DND-41 (cell line): ENCODE data around the gene STAG1.
"Not testable (repeated sequence)": the region's sequence is repeated elsewhere in the genome, so short reads cannot be mapped to it uniquely, and the experiment has no call there.

Experiments used
- ATAC-seq: fragments of 200-7000 bp; cut with Tn5 transposase; 3 replicates; pipeline ENCODE4 v1.9.1; 2021; ENCODE audit warnings: low read depth; ENCODE audit not compliant: insufficient read depth
- DNase-seq: peaks from one replicate; pipeline ENCODE4 v3.0.0-alpha.2; 2020
- H2AFZ ChIP-seq: 2 replicates; pipeline ENCODE4 v1.6.0; 2012; ENCODE audit warnings: low read depth, low read length
- H3K27ac ChIP-seq: 2 replicates; pipeline ENCODE4 v1.5.1; 2012; ENCODE audit warnings: low read length, inconsistent platforms
- H3K27me3 ChIP-seq: fragments of 200-600 bp; sonication (generic); 2 replicates; pipeline ENCODE4 v1.6.0; 2012; ENCODE audit warnings: low read length, mild to moderate bottlenecking, inconsistent platforms; ENCODE audit not compliant: insufficient read depth, poor library complexity
- H3K36me3 ChIP-seq: 2 replicates; pipeline ENCODE4 v1.5.1; 2012; ENCODE audit warnings: low read length, inconsistent platforms; ENCODE audit not compliant: insufficient read depth
- H3K4me1 ChIP-seq: 2 replicates; pipeline ENCODE4 v1.5.1; 2012; ENCODE audit warnings: mild to moderate bottlenecking, low read length; ENCODE audit not compliant: insufficient read depth
- H3K4me2 ChIP-seq: 2 replicates; pipeline ENCODE4 v1.6.0; 2012; ENCODE audit warnings: mild to moderate bottlenecking, moderate library complexity, low read length, inconsistent platforms; ENCODE audit not compliant: insufficient read depth
- H3K4me3 ChIP-seq, 2 experiments: fragments of 200-600 bp in 1 of 2; shearing (Covaris generic) in 1 of 2; 2 replicates each; pipeline ENCODE4 v1.5.1; 2012 to 2016; ENCODE audit warnings: inconsistent platforms in 2 of 2, low read length in 2 of 2, mild to moderate bottlenecking in 2 of 2, low read depth in 1 of 2, moderate library complexity in 1 of 2
- H3K79me2 ChIP-seq: 2 replicates; pipeline ENCODE4 v1.6.0; 2012; ENCODE audit warnings: low read length, inconsistent platforms; ENCODE audit not compliant: insufficient read depth
- H3K9ac ChIP-seq: 2 replicates; pipeline ENCODE4 v1.6.0; 2012; ENCODE audit warnings: low read depth, mild to moderate bottlenecking, inconsistent platforms, low read length, moderate library complexity
- H3K9me3 ChIP-seq: 2 replicates; pipeline ENCODE4 v1.5.1; 2012; ENCODE audit warnings: low read length, moderate library complexity, mild to moderate bottlenecking, inconsistent platforms; ENCODE audit not compliant: insufficient read depth, severe bottlenecking
- H4K20me1 ChIP-seq: 2 replicates; pipeline ENCODE4 v1.6.0; 2012; ENCODE audit warnings: low read length; ENCODE audit not compliant: insufficient read depth
- CTCF ChIP-seq: IDR thresholded peaks from 2 replicates; pipeline ENCODE4 v1.5.1; 2012; ENCODE audit warnings: borderline replicate concordance, low read length, moderate library complexity, mild to moderate bottlenecking; ENCODE audit not compliant: poor library complexity, severe bottlenecking; ENCODE audit errors: extremely low read depth
- EZH2 ChIP-seq: IDR thresholded peaks from 3 replicates; pipeline ENCODE4 v1.6.1; 2012; ENCODE audit warnings: borderline replicate concordance, low read depth, mild to moderate bottlenecking, moderate library complexity, low read length, inconsistent platforms; ENCODE audit not compliant: severe bottlenecking

The STAG1 gene

GRCh38 chr3:136741063-136741462 lies 11.1 kb downstream of the STAG1 start:
- H3K9ac ChIP-seq: no peak overlapping the region
- no peak overlapping the region for H3K27ac ChIP-seq
- TF ChIP-seq CTCF (no peak), EZH2 (no peak)
- H4K20me1 ChIP-seq: peaks cover 46% of the 10 kb centered on the region
- H3K9me3 ChIP-seq: peaks cover 10% of the 10 kb centered on the region
- no peak overlapping the region for H3K4me3 ChIP-seq
- H2AFZ ChIP-seq: no peak overlapping the region
- H3K27me3 ChIP-seq: no peaks in the 10 kb centered on the region
- peaks cover 9% of the 10 kb centered on the region for H3K4me1 ChIP-seq
- DNase-seq (no peak), ATAC-seq (no peak)
- no peak overlapping the region for H3K4me2 ChIP-seq
- peaks cover 26% of the 10 kb centered on the region for H3K36me3 ChIP-seq
- peaks cover 100% of the 10 kb centered on the region for H3K79me2 ChIP-seq

DNA sequence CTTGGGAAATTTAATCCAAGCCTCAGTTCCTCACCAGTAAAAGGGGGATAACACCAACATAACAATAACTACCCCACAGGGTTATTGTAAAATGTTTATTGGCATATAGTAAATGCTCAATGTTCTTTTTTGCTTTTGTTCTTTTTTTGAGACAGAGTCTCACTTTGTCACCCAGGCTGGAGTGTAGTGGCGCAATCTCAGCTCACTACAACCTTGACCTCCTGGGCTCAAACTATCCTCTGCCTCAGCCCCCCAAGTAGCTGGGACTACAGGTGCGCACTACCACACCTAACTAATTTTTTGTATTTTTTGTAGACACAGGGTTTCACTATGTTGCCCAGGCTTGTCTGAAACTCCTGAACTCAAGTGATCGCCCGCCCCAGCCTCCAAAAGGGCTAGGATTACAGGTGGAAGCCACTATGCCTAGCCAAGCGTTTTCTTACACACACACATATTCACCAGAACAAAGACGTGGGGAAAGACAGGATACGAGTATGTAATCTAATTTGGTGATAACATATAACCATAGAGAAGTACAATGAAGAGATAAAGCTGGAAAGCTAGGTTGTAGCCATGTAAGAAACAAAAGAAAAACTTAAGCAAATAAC lies 11.7 kb downstream of the STAG1 start:
- H3K4me1 ChIP-seq: peaks cover 2% of the 10 kb centered on the region
- H3K9me3 ChIP-seq: peaks cover 10% of the 10 kb centered on the region
- peaks cover 100% of the 10 kb centered on the region for H3K79me2 ChIP-seq
- no peak overlapping the region for H2AFZ ChIP-seq
- TF ChIP-seq EZH2: no peak
- H3K4me2 ChIP-seq: no peak overlapping the region
- no peak overlapping the region for H3K27ac ChIP-seq
- no peaks in the 10 kb centered on the region for H3K27me3 ChIP-seq
- no peak overlapping the region for H3K9ac ChIP-seq
- peaks cover 24% of the 10 kb centered on the region for H3K36me3 ChIP-seq
- no peak for DNase-seq
- peaks cover 49% of the 10 kb centered on the region for H4K20me1 ChIP-seq
- ATAC-seq: no peak
- H3K4me3 ChIP-seq: no peak overlapping the region

DNA sequence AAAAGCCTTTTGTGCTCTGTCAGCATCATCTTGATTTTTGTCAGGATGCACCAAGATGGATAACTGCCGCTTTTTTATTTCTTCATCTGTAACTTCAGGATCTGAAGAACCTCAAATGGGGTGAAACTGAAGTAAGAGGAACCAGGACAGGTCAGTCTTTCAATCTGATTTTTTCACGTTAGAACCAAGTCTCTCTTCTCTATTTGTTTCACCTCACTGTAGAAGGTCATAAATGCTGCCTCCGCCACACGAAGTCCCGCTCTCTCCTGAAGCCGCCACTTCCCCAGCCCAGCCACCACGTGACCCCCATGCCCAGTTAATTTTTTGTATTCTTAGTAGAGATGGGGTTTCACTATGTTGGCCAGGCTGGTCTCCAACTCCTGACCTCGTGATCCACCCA lies 15.2 kb downstream of the STAG1 start:
- H3K4me2 ChIP-seq, H2AFZ ChIP-seq, H3K9me3 ChIP-seq, H3K9ac ChIP-seq, H3K4me1 ChIP-seq, H3K36me3 ChIP-seq, H3K4me3 ChIP-seq, DNase-seq, ATAC-seq, H3K27me3 ChIP-seq, H3K27ac ChIP-seq: not testable (repeated sequence)
- Histone ChIP-seq H4K20me1 (peaks cover 65% of the 10 kb centered on the region), H3K79me2 (peaks cover 100% of the 10 kb centered on the region)

GRCh38 chr3:136735103-136735502 lies 17.1 kb downstream of the STAG1 start:
- TF ChIP-seq EZH2: no peak
- no peak for TF ChIP-seq CTCF
- H3K9me3 ChIP-seq: no peaks in the 10 kb centered on the region
- H3K27me3 ChIP-seq: no peaks in the 10 kb centered on the region
- DNase-seq (no peak), ATAC-seq (no peak)
- peaks cover 69% of the 10 kb centered on the region for H4K20me1 ChIP-seq
- no peak overlapping the region for H3K4me2 ChIP-seq
- H2AFZ ChIP-seq: no peak overlapping the region
- peaks cover 100% of the 10 kb centered on the region for H3K79me2 ChIP-seq
- no peak overlapping the region for H3K27ac ChIP-seq
- no peak overlapping the region for H3K9ac ChIP-seq
- H3K4me1 ChIP-seq: no peaks in the 10 kb centered on the region; the same call in 1 of the 2 replicates
- peaks cover 8% of the 10 kb centered on the region; the same call in 1 of the 2 replicates for H3K36me3 ChIP-seq
- no peak overlapping the region for H3K4me3 ChIP-seq
